ENCODE results near the gene AKT1. TPM values are rescaled to one million over a fixed set of nuclear protein-coding genes. Genes with fewer than 3 reads are reported as not detected.

The AKT1 gene
- total RNA-seq, 1 experiment from 2014 or later, result 123 TPM

GRCh38 chr14:104739546-104740516 is 55.7 kb downstream of the AKT1 start:
- Histone ChIP-seq H3K4me1 (ENCODE audit: insufficient read depth, low read length, poor library complexity, severe bottlenecking) (no peaks in the 10 kb centered on the region), H3K4me3 (ENCODE audit: low read depth, low read length, poor library complexity, severe bottlenecking) (no peak overlapping the region), H3K27ac (ENCODE audit: low read depth, low read length, poor library complexity, severe bottlenecking) (no peak overlapping the region), H3K27me3 (replicated peaks; ENCODE audit: insufficient read depth, low read depth, low read length, poor library complexity) (no peaks in the 10 kb centered on the region), H3K36me3 (ENCODE audit: insufficient read depth, low read length, poor library complexity, severe bottlenecking) (no peaks in the 10 kb centered on the region), H3K9me3 (ENCODE audit: low read depth, low read length, poor library complexity, severe bottlenecking) (no peaks in the 10 kb centered on the region)
- DNase-seq (ENCODE audit: low spot score), result no peak
- ChIA-PET CTCF (no interaction called here), POLR2A (ENCODE audit: low non-redundant PET) (no interaction called here)
- TF ChIP-seq EZH2 (IDR thresholded peaks at IDR 0.05; ENCODE audit: borderline replicate concordance, low read depth, low read length, poor library complexity, severe bottlenecking) (no peak), CTCF (conservative IDR thresholded peaks at IDR 0.05; ENCODE audit: low read depth, low read length) (no peak)
- BruUV-seq (replicated peaks), result no TSS peak
- intact Hi-C loops (cut with micrococcal nuclease; ENCODE audit: unreplicated experiment), result no loop called here

DNA sequence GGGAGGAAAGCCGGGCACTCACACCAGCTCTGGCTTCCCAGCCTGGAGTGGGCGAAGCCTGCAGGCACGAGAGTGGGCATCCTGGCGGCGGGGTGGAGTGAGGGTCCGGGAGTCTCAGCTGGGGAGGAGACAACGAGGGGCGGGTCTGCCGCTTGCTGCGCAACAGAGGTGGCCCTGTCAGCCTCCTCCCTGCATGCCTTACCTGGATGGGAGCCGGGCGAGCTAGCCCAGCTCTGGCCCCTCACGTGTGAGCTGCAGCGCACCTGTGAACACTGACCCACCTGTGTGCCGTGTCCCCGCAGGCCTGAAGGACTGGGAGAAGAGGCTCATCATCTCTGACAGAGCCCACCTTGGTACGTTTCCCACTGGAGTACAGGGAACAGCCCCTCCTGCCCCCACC is 56.5 kb downstream of the AKT1 start:
- ChIA-PET POLR2A (ENCODE audit: low non-redundant PET) (no interaction called here), CTCF (no interaction called here)
- Histone ChIP-seq H3K4me3 (ENCODE audit: low read depth, low read length, poor library complexity, severe bottlenecking) (no peak overlapping the region), H3K36me3 (ENCODE audit: insufficient read depth, low read length, poor library complexity, severe bottlenecking) (no peaks in the 10 kb centered on the region), H3K9me3 (ENCODE audit: low read depth, low read length, poor library complexity, severe bottlenecking) (no peaks in the 10 kb centered on the region), H3K4me1 (ENCODE audit: insufficient read depth, low read length, poor library complexity, severe bottlenecking) (no peaks in the 10 kb centered on the region), H3K27me3 (replicated peaks; ENCODE audit: insufficient read depth, low read depth, low read length, poor library complexity) (no peaks in the 10 kb centered on the region), H3K27ac (ENCODE audit: low read depth, low read length, poor library complexity, severe bottlenecking) (no peak overlapping the region)
- no peak for DNase-seq (ENCODE audit: low spot score)
- intact Hi-C loops (cut with micrococcal nuclease; ENCODE audit: unreplicated experiment), result no loop called here
- BruUV-seq (replicated peaks), result no TSS peak
- TF ChIP-seq CTCF (conservative IDR thresholded peaks at IDR 0.05; ENCODE audit: low read depth, low read length) (no peak), EZH2 (IDR thresholded peaks at IDR 0.05; ENCODE audit: borderline replicate concordance, low read depth, low read length, poor library complexity, severe bottlenecking) (no peak)

DNA sequence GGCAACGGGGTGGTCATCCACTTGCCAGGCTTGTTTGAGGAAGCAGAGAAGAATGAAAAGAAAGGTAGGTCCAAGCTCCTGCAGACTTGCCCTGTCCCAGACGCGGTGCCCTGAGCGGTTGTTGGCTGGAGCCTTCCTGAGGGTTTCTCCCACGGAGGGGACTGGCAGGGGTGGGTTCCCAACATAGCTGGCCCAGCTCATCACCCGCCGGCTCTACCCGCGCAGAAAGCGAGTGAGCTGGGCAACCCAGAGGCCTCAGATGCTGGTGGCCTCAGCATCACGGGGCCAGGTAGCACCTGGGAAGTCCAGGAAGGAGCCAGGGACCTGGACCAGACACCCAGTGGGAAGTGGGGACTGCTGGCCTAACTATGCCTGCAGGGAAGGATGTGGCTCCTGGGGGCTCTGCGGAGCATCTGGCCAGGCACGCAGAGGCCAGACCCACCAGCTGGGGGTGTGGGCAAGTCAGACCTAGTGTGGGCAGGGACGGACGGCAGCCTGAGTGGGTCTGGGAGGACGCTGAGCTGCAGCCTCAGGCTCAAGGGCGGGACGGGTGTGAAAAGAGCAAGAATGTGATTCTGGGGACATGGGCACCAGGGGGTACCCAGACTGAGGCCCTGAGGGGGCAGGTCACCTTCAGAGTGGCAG is 57.1 kb downstream of the AKT1 start:
- Histone ChIP-seq H3K36me3 (ENCODE audit: insufficient read depth, low read length, poor library complexity, severe bottlenecking) (no peaks in the 10 kb centered on the region), H3K4me1 (ENCODE audit: insufficient read depth, low read length, poor library complexity, severe bottlenecking) (no peaks in the 10 kb centered on the region), H3K27ac (ENCODE audit: low read depth, low read length, poor library complexity, severe bottlenecking) (no peak overlapping the region), H3K9me3 (ENCODE audit: low read depth, low read length, poor library complexity, severe bottlenecking) (no peaks in the 10 kb centered on the region), H3K27me3 (replicated peaks; ENCODE audit: insufficient read depth, low read depth, low read length, poor library complexity) (no peaks in the 10 kb centered on the region), H3K4me3 (ENCODE audit: low read depth, low read length, poor library complexity, severe bottlenecking) (no peak overlapping the region)
- intact Hi-C loops (cut with micrococcal nuclease; ENCODE audit: unreplicated experiment), result no loop called here
- no peak for DNase-seq (ENCODE audit: low spot score)
- TF ChIP-seq CTCF (conservative IDR thresholded peaks at IDR 0.05; ENCODE audit: low read depth, low read length), result no peak
- TF ChIP-seq EZH2 (IDR thresholded peaks at IDR 0.05; ENCODE audit: borderline replicate concordance, low read depth, low read length, poor library complexity, severe bottlenecking), result no peak
- POLR2A ChIA-PET (ENCODE audit: low non-redundant PET), result no interaction called here
- BruUV-seq (replicated peaks), result no TSS peak
- CTCF ChIA-PET, result no interaction called here
